K562 (cell line): ENCODE results near the gene TP53TG5. TPM values are rescaled to one million over a fixed set of nuclear protein-coding genes. Genes with fewer than 3 reads are reported as not detected.

Experiments
- CHD2 ChIP-seq: IDR thresholded peaks from 2 replicates; pipeline ENCODE4 v1.6.1; 2011; ENCODE audit warnings: low read depth, low read length
- FOXK2 ChIP-seq, 2 experiments: fragments of 450-650 bp; IDR thresholded peaks in 1 of 2; conservative IDR thresholded peaks in 1 of 2; 2 replicates each; pipeline ENCODE4 v1.6.1; 2016; ENCODE audit warnings: low read depth in 2 of 2, mild to moderate bottlenecking in 1 of 2
- MNT ChIP-seq, 2 experiments: fragments of 450-650 bp; conservative IDR thresholded peaks; 2 replicates each; pipeline ENCODE4 v1.6.1; 2017; ENCODE audit warnings: mild to moderate bottlenecking in 2 of 2, moderate library complexity in 2 of 2
- SRF ChIP-seq, 2 experiments: fragments of 250-450, 450-650 bp in 1 of 2; sonication (Bioruptor Pico) in 1 of 2; sonication (generic) in 1 of 2; formaldehyde crosslinking; IDR thresholded peaks; 2 replicates each; pipeline versions ENCODE4 v1.5.0 to v1.5.1; 2020 to 2022; ENCODE audit warnings: mild to moderate bottlenecking in 1 of 2, missing genetic modification reagents in 1 of 2
- TRIM24 ChIP-seq, 2 experiments: fragments of 450-650 bp; IDR thresholded peaks; 2 replicates each; pipeline ENCODE4 v1.6.1; 2016
- ZNF280A ChIP-seq: fragments of 450-650 bp; IDR thresholded peaks from 2 replicates; pipeline ENCODE4 v1.6.1; 2018; ENCODE audit warnings: mild to moderate bottlenecking, low read depth; ENCODE audit not compliant: partially characterized antibody
- ZNF609 ChIP-seq: sonication (generic); formaldehyde crosslinking; IDR thresholded peaks from 2 replicates; pipeline ENCODE4 v1.8.1; 2023; ENCODE audit warnings: missing genetic modification reagents, mild to moderate bottlenecking, borderline replicate concordance
- polyA plus RNA-seq, 8 experiments: library from polyadenylated mRNA; depleted of rRNA in 4 of 8; stranded (reverse) in 5 of 8; unstranded in 3 of 8; fragments of >200 nt; fragmentation: Nextera tagmentation in 2 of 8; fragmentation: Illumina TruSeq in 1 of 8; extraction: Ambion mirVana in 2 of 8; extraction: Trizol in 1 of 8; gene quantifications; 2 replicates each; pipeline versions ENCODE4 v1.2.1 to v1.2.3, GENCODE V29; 2011 to 2014; ENCODE audit warnings: inconsistent platforms in 1 of 8, missing spikeins in 1 of 8
- total RNA-seq, 7 experiments: library from RNA; depleted of rRNA in 6 of 7; stranded (reverse); fragments of >200 nt in 6 of 7; fragmentation: Illumina TruSeq in 2 of 7; extraction: Trizol in 2 of 7; gene quantifications; 2 replicates each; pipeline versions ENCODE4 v1.2.1 to v1.2.3, GENCODE V29; 2011 to 2021; ENCODE audit warnings: low replicate concordance in 1 of 7
- TF ChIP-seq, protein P1 (sequence below), 2 experiments: fragments of 450-650 bp; IDR thresholded peaks; 2 replicates each; pipeline ENCODE4 v1.6.1; 2016; ENCODE audit warnings: mild to moderate bottlenecking in 2 of 2, borderline replicate concordance in 1 of 2, low read depth in 1 of 2, moderate library complexity in 1 of 2

Gene TP53TG5
- total and polyA plus RNA-seq, 9 of the 15 experiments (the other 6 are each of a cell fraction or from before 2014, with no cell fraction given), result 0.04 to 0.05 (median 0.04) TPM; not detected in 6

DNA sequence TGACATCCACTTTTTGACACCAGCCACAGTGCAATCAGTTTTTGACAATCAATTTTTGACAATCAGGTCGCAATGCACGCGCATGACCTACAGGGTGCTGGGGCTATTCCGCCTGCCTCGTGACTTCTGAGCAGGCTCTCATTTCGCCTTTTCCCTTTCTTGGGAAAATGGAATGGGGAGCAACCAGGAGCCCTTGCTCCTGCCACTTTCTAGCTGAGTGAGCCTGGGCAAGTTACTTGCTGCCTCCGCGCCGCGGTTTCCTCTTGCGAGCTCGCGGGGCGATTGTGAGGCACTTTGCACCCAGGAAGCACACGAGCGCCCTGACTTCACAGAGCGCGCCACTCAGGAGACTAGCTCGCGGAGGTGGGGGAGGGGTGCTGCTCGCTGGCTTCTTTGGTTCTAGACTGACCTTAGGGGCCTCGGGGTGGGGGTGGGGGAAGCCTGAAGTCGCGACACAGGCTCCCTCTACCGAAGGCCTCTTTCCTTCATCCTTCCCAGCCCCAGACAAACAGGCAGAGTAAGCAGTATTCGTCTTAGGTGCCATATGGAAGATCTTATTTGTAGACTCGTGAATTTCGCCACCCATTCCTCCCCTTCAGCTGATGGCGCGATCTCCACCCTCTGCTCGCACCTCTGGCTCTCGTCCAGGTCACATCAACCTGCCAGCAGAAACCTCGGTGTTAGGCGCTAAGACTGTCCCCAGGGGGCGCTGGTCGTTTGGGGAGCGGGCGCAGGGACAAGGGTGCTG lies 4.6 kb downstream of the TP53TG5 start (continued):
- TF ChIP-seq ZNF609 (no peak), SRF (CRISPR knock-in tag; IDR thresholded peaks at IDR 0.05) (peak in 1 of 2 experiments; percentile 13; a peak in 1 of 4 replicates), CHD2 (0 out of 2 replicates have a peak, but pooled peaks have one; percentile 25), TRIM24 (IDR thresholded peaks at IDR 0.05) (peak; percentile 51 to 67; a peak in 2 of 4 replicates), FOXK2 (conservative IDR thresholded peaks at IDR 0.05 in 1 of 2, IDR thresholded peaks at IDR 0.05 in 1 of 2; ENCODE audit: low read depth in 2 of 2) (peak in 1 of 2 experiments; percentile 66; a peak in 2 of 4 replicates), ZNF280A (no peak), MNT (conservative IDR thresholded peaks at IDR 0.05) (peak in 1 of 2 experiments; percentile 44; a peak in 3 of 4 replicates)
- TF ChIP-seq, protein P1, sequence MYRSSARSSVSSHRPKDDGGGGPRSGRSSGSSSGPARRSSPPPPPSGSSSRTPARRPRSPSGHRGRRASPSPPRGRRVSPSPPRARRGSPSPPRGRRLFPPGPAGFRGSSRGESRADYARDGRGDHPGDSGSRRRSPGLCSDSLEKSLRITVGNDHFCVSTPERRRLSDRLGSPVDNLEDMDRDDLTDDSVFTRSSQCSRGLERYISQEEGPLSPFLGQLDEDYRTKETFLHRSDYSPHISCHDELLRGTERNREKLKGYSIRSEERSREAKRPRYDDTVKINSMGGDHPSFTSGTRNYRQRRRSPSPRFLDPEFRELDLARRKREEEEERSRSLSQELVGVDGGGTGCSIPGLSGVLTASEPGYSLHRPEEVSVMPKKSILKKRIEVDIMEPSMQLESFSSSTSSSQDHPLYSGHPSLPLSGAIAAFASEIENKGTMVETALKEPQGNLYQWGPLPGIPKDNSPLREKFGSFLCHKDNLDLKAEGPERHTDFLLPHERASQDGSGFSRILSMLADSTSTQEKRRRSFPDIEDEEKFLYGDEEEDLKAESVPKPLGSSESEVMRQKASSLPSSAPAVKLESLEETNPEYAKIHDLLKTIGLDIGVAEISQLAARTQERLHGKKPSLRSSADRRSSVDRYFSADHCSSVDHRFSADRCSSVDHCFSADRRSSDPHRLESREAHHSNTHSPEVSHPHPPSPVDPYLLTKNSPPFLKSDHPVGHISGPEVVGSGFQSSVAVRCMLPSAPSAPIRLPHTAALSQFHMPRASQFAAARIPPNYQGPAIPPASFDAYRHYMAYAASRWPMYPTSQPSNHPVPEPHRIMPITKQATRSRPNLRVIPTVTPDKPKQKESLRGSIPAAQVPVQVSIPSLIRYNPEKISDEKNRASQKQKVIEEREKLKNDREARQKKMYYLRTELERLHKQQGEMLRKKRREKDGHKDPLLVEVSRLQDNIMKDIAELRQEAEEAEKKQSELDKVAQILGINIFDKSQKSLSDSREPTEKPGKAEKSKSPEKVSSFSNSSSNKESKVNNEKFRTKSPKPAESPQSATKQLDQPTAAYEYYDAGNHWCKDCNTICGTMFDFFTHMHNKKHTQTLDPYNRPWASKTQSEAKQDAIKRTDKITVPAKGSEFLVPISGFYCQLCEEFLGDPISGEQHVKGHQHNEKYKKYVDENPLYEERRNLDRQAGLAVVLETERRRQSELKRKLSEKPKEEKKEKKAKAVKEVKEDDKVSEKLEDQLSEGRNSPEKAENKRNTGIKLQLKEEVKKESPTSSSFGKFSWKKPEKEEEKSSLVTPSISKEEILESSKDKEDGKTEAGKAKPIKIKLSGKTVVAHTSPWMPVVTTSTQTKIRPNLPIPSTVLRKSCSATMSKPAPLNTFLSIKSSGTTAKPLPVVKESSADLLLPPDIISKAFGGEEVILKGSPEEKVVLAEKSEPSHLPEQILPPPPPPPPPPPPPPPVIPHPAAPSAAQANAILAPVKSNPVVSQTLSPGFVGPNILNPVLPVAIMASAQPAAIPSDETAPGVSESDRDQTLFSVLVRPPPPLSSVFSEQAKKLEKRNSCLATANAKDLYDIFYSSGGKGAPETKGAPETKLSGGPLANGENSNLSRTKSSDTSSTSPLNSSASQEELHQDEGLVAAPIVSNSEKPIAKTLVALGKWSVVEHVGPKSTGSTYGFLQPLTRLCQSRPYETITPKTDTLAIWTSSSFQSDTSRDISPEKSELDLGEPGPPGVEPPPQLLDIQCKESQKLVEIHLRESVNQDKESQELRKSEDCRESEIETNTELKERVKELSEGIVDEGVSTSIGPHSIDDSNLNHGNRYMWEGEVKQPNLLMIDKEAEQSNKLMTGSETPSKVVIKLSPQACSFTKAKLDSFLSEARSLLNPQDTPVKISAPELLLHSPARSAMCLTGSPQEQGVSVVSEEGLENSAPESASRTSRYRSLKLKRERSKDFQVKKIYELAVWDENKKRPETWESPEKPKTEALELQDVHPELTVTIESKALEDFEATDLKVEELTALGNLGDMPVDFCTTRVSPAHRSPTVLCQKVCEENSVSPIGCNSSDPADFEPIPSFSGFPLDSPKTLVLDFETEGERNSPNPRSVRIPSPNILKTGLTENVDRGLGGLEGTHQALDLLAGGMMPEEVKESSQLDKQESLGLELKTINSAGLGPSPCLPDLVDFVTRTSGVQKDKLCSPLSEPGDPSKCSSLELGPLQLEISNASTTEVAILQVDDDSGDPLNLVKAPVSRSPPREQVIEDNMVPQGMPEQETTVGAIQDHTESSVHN (IDR thresholded peaks at IDR 0.05; ENCODE audit: borderline replicate concordance in 1 of 2, low read depth in 1 of 2), result no peak; a peak in 1 of 4 replicates
